K562 (cell line): ENCODE results near the gene GCNT2. TPM values are rescaled to one million over a fixed set of nuclear protein-coding genes. Genes with fewer than 3 reads are reported as not detected.
A peak's percentile ranks its signal among the peaks of the same experiment; 100 is the strongest.

Experiments
- ATAC-seq: fragments of 200-7000 bp; cut with Tn5 transposase; 3 replicates; pipeline ENCODE4 v1.9.1; 2020; ENCODE audit warnings: moderate library complexity
- BruUV-seq: library from RNA; stranded (reverse); fragments of 400-500 nt; replicated peaks from 2 replicates; lab custom pipeline; 2021; lab: Mats Ljungman, UMichigan
- CTCF ChIA-PET: fragments of 300-600 bp; formaldehyde crosslinking; extraction: SDS; loops from one replicate; lab custom pipeline; 2021; ENCODE audit warnings: low intra/inter-chr PET ratio; lab: Yijun Ruan, JAX
- POLR2A ChIA-PET: fragments of 300-600, 350-650 bp; sonication (Branson Sonifier 250); formaldehyde crosslinking; extraction: SDS; loops from one replicate; lab custom pipeline; 2021; ENCODE audit warnings: antibody characterized with exemption, inconsistent platforms; lab: Yijun Ruan, JAX
- DNase-seq, 4 experiments: peaks; one replicate each; pipeline versions ENCODE4 v3.0.0 to v3.0.0-alpha.2; 2011 to 2018; ENCODE audit warnings: low spot score in 3 of 4, mixed read lengths in 3 of 4; ENCODE audit errors: extremely low read depth in 1 of 4
- FAIRE-seq: peaks from 2 replicates; lab custom pipeline; 2011; peaks lifted over from hg19 to GRCh38; lab: Jason Lieb, UNC
- H2AFZ ChIP-seq: 2 replicates; pipeline ENCODE4 v1.6.0; 2011; ENCODE audit warnings: low read depth, low read length, control low read depth, inconsistent platforms
- H3K27ac ChIP-seq: fragments of 200-600 bp; 3 replicates; pipeline ENCODE4 v1.8.0; 2011; ENCODE audit warnings: low read depth, mild to moderate bottlenecking, control low read depth, inconsistent platforms, low read length, moderate library complexity, mixed read lengths; ENCODE audit errors: extremely low read depth
- H3K27me3 ChIP-seq, 2 experiments: fragments of 300-600 bp in 1 of 2; 2 replicates in 1 of 2; 3 replicates in 1 of 2; pipeline versions ENCODE4 v1.6.0 to v1.8.0; 2011; ENCODE audit warnings: inconsistent platforms in 2 of 2, low read length in 2 of 2, mild to moderate bottlenecking in 1 of 2, mixed read lengths in 1 of 2, moderate library complexity in 1 of 2; ENCODE audit not compliant: control insufficient read depth in 2 of 2, insufficient read depth in 2 of 2
- H3K36me3 ChIP-seq: fragments of 300-600 bp; 3 replicates; pipeline ENCODE4 v1.8.0; 2011; ENCODE audit warnings: mild to moderate bottlenecking, low read length, inconsistent platforms; ENCODE audit not compliant: control insufficient read depth, insufficient read depth
- H3K4me1 ChIP-seq, 2 experiments: fragments of 200-600 bp in 1 of 2; replicated peaks in 1 of 2; 2 replicates in 1 of 2; 3 replicates in 1 of 2; pipeline versions ENCODE4 v1.5.1 to v1.8.0; 2011; ENCODE audit warnings: inconsistent platforms in 2 of 2, low read length in 2 of 2, mild to moderate bottlenecking in 1 of 2, mixed read lengths in 1 of 2, moderate library complexity in 1 of 2; ENCODE audit not compliant: control insufficient read depth in 2 of 2, insufficient read depth in 2 of 2
- H3K4me2 ChIP-seq: 2 replicates; pipeline ENCODE4 v1.6.1; 2011; ENCODE audit warnings: low read length, control low read depth, inconsistent platforms, mixed read lengths; ENCODE audit not compliant: insufficient read depth
- H3K4me3 ChIP-seq: fragments of 200-600 bp; sonication (generic), shearing (Covaris generic); 2 replicates; pipeline ENCODE4 v1.5.1; 2016; ENCODE audit warnings: control low read depth, inconsistent platforms
- H3K79me2 ChIP-seq: fragments of 200-600 bp; 3 replicates; pipeline ENCODE4 v1.8.0; 2011; ENCODE audit warnings: low read length, inconsistent platforms; ENCODE audit not compliant: control insufficient read depth, insufficient read depth
- H3K9ac ChIP-seq, 2 experiments: 2 replicates each; pipeline versions ENCODE4 v1.6.0 to v1.6.1; 2011; ENCODE audit warnings: low read depth in 2 of 2, low read length in 2 of 2, control low read depth in 1 of 2, inconsistent platforms in 1 of 2, mild to moderate bottlenecking in 1 of 2, mixed read lengths in 1 of 2; ENCODE audit not compliant: insufficient read depth in 1 of 2
- H3K9me1 ChIP-seq: one replicate; pipeline ENCODE4 v1.6.0; 2011; ENCODE audit warnings: inconsistent platforms, mild to moderate bottlenecking, low read length, moderate library complexity; ENCODE audit not compliant: control insufficient read depth, insufficient read depth
- H3K9me3 ChIP-seq: replicated peaks from 2 replicates; pipeline ENCODE4 v1.5.1; 2011; ENCODE audit warnings: low read depth, low read length, inconsistent platforms; ENCODE audit not compliant: control insufficient read depth, insufficient read depth
- H4K20me1 ChIP-seq: replicated peaks from 2 replicates; pipeline ENCODE4 v1.6.1; 2011; ENCODE audit warnings: low read length, inconsistent platforms, mixed read lengths; ENCODE audit not compliant: control insufficient read depth, insufficient read depth
- ARHGAP35 ChIP-seq: fragments of 450-650 bp; IDR thresholded peaks from 2 replicates; pipeline ENCODE4 v1.6.1; 2018; ENCODE audit not compliant: partially characterized antibody
- CBX5 ChIP-seq: IDR thresholded peaks from 2 replicates; pipeline ENCODE4 v1.6.1; 2014; ENCODE audit warnings: low read depth, borderline replicate concordance
- GABPA ChIP-seq: fragments of 200-800 bp; sonication (Bioruptor generic); conservative IDR thresholded peaks from 2 replicates; pipeline ENCODE4 v1.6.1; 2016; ENCODE audit warnings: low read depth, missing genetic modification characterization, missing compliant biosample characterization
- HLTF ChIP-seq: fragments of 450-650 bp; IDR thresholded peaks from 2 replicates; pipeline ENCODE4 v1.6.1; 2016
- MEIS2 ChIP-seq: fragments of 450-650 bp; IDR thresholded peaks from 2 replicates; pipeline ENCODE4 v1.6.1; 2014; ENCODE audit warnings: mild to moderate bottlenecking; ENCODE audit not compliant: partially characterized antibody
- SRSF3 ChIP-seq: fragments of 200-400 bp; formaldehyde crosslinking; IDR thresholded peaks from 2 replicates; pipeline ENCODE4 v1.6.1; 2016; ENCODE audit warnings: mild to moderate bottlenecking, low read length, moderate library complexity; ENCODE audit not compliant: insufficient read depth
- ZHX1 ChIP-seq: fragments of 150-350 bp; conservative IDR thresholded peaks from 2 replicates; pipeline ENCODE4 v1.6.1; 2014; ENCODE audit warnings: low read length
- ZNF121 ChIP-seq: sonication (generic); formaldehyde crosslinking; conservative IDR thresholded peaks from 2 replicates; pipeline ENCODE4 v1.8.0; 2022; ENCODE audit warnings: missing genetic modification reagents
- ZNF444 ChIP-seq: fragments of 250-450 bp; sonication (Bioruptor Pico); IDR thresholded peaks from 2 replicates; pipeline ENCODE4 v1.4.0; 2020; ENCODE audit warnings: mild to moderate bottlenecking, moderate library complexity
- WGBS: fragments of 100-300 bp; shearing (Covaris generic); methylation state at CpG from one replicate; pipeline ENCODE4 v1.1.6; 2016; ENCODE audit warnings: low coverage, mixed read lengths; ENCODE audit not compliant: insufficient coverage; ENCODE audit errors: missing lambda C conversion rate; 5-methylcytosine and 5-hydroxymethylcytosine counted together
- in situ Hi-C: fragments of 300-500 bp; cut with MboI; formaldehyde crosslinking; loops from 4 replicates; pipeline ENCODE4 v1.15.0; 2018; ENCODE audit warnings: inconsistent platforms, mixed read lengths
- intact Hi-C: fragments of 100-400 bp; cut with micrococcal nuclease; formaldehyde crosslinking; loops from 2 replicates; pipeline ENCODE4 v1.14.2; 2022
- polyA plus RNA-seq, 8 experiments: library from polyadenylated mRNA; depleted of rRNA in 4 of 8; stranded (reverse) in 5 of 8; unstranded in 3 of 8; fragments of >200 nt; fragmentation: Nextera tagmentation in 2 of 8; fragmentation: Illumina TruSeq in 1 of 8; extraction: Ambion mirVana in 2 of 8; extraction: Trizol in 1 of 8; gene quantifications; 2 replicates each; pipeline versions ENCODE4 v1.2.1 to v1.2.3, GENCODE V29; 2011 to 2014; ENCODE audit warnings: inconsistent platforms in 1 of 8, missing spikeins in 1 of 8
- total RNA-seq, 7 experiments: library from RNA; depleted of rRNA in 6 of 7; stranded (reverse); fragments of >200 nt in 6 of 7; fragmentation: Illumina TruSeq in 2 of 7; extraction: Trizol in 2 of 7; gene quantifications; 2 replicates each; pipeline versions ENCODE4 v1.2.1 to v1.2.3, GENCODE V29; 2011 to 2021; ENCODE audit warnings: low replicate concordance in 1 of 7
- TF ChIP-seq, protein P1 (sequence below): sonication (generic); formaldehyde crosslinking; IDR thresholded peaks from 2 replicates; pipeline ENCODE4 v1.5.0; 2020; ENCODE audit warnings: missing genetic modification reagents
- TF ChIP-seq, protein P2 (sequence below): fragments of 450-650 bp; formaldehyde crosslinking; conservative IDR thresholded peaks from 2 replicates; pipeline ENCODE4 v1.4.0; 2022; ENCODE audit warnings: mild to moderate bottlenecking, missing genetic modification characterization

The GCNT2 gene
- total and polyA plus RNA-seq, 9 of the 15 experiments (the other 6 are each of a cell fraction or from before 2014, with no cell fraction given), result 0.78 to 2.6 (median 1.6) TPM

GRCh38 chr6:10511477-10511876 lies 9.7 kb upstream of the GCNT2 start:
- Histone ChIP-seq H3K36me3 (no peaks in the 10 kb centered on the region), H3K27ac (no peak overlapping the region), H3K27me3 (peaks cover 0 to 4% of the 10 kb centered on the region in 2 experiments; a peak in 1 of 5 replicates), H3K9me1 (no peaks in the 10 kb centered on the region), H3K4me1 (peaks cover 1 to 6% of the 10 kb centered on the region in 2 experiments; a peak in 2 of 5 replicates), H2AFZ (no peak overlapping the region), H3K4me3 (no peak overlapping the region), H3K9me3 (no peaks in the 10 kb centered on the region), H3K4me2 (no peak overlapping the region), H4K20me1 (no peaks in the 10 kb centered on the region), H3K79me2 (no peaks in the 10 kb centered on the region), H3K9ac (no peak overlapping the region)
- intact Hi-C loops (loop anchor here (2.0 to 5.0 kb wide), 2 partner anchors 183 to 196 kb away; partner anchors contain the start of genes C6orf52 and PAK1IP1), in situ Hi-C loops (no loop called here)
- DNase-seq (no peak), ATAC-seq (no peak), FAIRE-seq (no peak)
- POLR2A ChIA-PET, result interaction anchor here (1.0 kb wide), 1 partner anchor 10 kb away, joined by 3 read pairs; no protein-coding TSS in a partner anchor
- TF ChIP-seq, protein P1, sequence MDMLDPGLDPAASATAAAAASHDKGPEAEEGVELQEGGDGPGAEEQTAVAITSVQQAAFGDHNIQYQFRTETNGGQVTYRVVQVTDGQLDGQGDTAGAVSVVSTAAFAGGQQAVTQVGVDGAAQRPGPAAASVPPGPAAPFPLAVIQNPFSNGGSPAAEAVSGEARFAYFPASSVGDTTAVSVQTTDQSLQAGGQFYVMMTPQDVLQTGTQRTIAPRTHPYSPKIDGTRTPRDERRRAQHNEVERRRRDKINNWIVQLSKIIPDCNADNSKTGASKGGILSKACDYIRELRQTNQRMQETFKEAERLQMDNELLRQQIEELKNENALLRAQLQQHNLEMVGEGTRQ (CRISPR knock-in tag), result no peak
- peak; percentile 15 for TF ChIP-seq MEIS2
- 24% methylated on average over 2 of the region's 2 CpGs for WGBS
- BruUV-seq, result no TSS peak
- CTCF ChIA-PET, result interaction anchor here (1.8 kb wide), 1 partner anchor 290 kb away, joined by 28 read pairs; no protein-coding TSS in a partner anchor

DNA sequence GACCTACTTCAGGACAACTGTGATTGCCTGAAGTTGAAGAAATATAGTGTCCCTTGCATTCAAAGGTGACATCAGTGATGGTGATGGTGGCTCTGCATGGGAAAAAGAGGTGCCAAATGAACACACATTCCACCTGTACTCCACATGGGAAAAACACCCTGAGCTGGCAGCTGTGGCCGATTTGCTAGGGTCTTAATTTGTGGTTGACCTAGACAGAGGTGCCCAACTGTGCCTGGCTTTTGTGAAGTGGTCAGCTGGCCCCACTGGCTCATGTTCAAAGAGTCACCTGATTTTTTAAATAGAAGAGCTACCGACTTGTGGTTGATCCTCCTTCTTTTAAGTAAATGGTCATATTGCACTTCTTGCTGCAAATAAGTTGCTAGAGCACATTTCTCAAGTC lies 7.6 kb upstream of the GCNT2 start:
- ChIA-PET CTCF (no interaction called here), POLR2A (interaction anchor here (0.6 kb wide), 1 partner anchor 13 kb away, joined by 4 read pairs; no protein-coding TSS in a partner anchor)
- Histone ChIP-seq H4K20me1 (no peaks in the 10 kb centered on the region), H3K36me3 (no peaks in the 10 kb centered on the region), H3K79me2 (no peaks in the 10 kb centered on the region), H3K9me1 (no peaks in the 10 kb centered on the region), H2AFZ (no peak overlapping the region), H3K9ac (no peak overlapping the region), H3K4me3 (no peak overlapping the region), H3K9me3 (no peaks in the 10 kb centered on the region), H3K27ac (no peak overlapping the region), H3K4me2 (no peak overlapping the region), H3K27me3 (no peaks in the 10 kb centered on the region), H3K4me1 (peaks cover 9 to 10% of the 10 kb centered on the region in 2 experiments)
- in situ Hi-C loops, result no loop called here
- WGBS, result 12% methylated on average over 2 of the region's 2 CpGs
- FAIRE-seq (no peak), DNase-seq (no peak), ATAC-seq (no peak)
- intact Hi-C loops, result loop anchor here (5.0 kb wide), 1 partner anchor 194 kb away; no protein-coding TSS in a partner anchor
- BruUV-seq, result no TSS peak
- TF ChIP-seq ZNF121 (CRISPR knock-in tag) (no peak), ZNF444 (no peak), ARHGAP35 (no peak), CBX5 (no peak), ZHX1 (no peak), GABPA (tag) (no peak), HLTF (no peak), SRSF3 (no peak)
- TF ChIP-seq, protein P2, sequence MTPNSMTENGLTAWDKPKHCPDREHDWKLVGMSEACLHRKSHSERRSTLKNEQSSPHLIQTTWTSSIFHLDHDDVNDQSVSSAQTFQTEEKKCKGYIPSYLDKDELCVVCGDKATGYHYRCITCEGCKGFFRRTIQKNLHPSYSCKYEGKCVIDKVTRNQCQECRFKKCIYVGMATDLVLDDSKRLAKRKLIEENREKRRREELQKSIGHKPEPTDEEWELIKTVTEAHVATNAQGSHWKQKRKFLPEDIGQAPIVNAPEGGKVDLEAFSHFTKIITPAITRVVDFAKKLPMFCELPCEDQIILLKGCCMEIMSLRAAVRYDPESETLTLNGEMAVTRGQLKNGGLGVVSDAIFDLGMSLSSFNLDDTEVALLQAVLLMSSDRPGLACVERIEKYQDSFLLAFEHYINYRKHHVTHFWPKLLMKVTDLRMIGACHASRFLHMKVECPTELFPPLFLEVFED (CRISPR knock-in tag), result no peak
